SW480 (cell line): ENCODE results near the gene ERI3.

ENCODE experiments used
- DNase-seq: peaks from one replicate; pipeline ENCODE4 v3.0.0-alpha.2; 2016; ENCODE audit warnings: low spot score

The ERI3 gene

DNA sequence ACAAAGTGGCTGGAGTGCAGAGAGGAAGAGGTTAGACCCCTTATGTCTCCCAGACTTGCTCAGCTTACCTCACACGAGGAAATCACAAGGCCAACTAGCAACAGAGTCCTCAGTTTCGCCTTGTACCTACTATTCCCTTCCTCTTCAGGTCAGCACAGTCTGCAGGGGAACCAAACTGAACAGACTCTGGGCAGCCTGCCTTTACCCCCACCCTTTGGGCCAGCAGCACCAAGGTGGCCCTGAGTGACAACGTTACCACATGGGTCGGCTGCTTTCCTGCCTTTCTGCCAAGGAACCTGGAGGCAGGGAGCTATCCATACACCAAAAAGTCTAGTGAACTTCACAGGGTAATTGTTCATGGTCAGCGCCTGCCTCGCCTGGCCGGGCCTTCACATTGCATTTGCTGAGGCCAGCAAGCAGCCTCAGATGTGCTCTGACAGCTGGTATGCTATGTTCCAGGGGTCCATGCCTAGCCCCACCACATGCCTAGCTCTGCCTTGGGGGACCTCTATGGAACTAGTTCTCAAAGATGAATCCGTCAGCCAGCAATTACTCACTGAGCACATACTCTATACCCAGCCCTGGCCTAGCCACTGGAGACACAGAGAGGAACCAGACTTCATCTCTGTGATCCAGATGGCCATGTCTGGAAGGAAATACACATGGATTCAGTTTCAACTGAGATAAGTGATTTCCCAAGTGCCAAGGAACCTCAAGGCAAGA lies 72.2 kb downstream of the ERI3 start:
- no peak for DNase-seq

DNA sequence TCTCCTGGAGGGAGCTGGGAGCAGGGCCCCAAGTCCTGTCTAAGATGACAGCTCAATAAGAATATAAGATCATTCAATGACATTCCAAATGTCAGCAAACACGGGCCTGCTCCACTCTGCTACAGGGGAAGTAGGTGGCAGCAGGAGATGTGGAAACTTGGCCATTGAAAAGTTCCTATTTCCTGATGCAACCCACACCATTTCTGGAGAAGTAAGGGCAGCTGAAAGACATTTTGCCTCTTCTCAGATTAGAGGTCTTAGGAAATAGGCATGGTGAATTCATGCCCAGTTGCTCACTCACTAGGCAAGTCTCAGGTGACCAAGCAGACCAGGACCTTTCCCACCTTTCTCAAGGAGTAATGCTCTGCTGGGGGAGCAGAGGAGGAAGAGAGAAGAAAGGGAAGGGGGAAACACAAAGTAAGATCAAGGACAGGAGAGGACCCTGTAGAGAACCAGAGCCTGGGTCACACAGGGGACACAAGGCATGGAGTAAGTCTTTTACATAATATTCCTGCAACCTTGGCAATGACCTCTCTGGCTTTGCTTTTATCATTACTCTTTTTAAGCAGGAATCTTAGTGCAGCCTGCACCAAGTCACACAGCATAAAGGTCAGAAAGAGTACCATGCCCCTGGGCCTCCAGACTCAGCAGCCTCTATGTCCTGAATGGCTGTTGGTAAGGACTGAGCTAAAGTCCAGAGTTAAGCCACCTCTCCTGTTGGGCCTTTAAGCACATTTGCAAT lies 72.9 kb downstream of the ERI3 start:
- no peak for DNase-seq

DNA sequence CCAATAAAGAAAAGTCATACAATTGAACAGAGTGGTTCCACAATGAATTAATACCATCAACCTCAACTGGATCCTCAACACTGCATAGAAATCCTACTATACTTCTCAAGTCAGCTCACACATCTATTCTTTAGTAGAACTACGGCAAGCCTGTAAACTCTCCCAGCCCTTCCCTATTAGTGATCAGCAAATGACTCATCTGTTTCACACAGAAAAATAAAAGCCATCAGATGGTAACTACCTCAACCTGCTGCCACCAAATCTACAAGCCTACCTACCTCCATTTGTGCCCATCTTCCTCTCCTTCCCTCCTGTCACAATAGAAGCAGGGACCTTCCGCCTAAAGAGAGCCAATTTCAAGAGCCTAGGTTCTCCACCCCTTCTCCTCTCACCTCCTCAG lies 78.2 kb downstream of the ERI3 start:
- no peak for DNase-seq

DNA sequence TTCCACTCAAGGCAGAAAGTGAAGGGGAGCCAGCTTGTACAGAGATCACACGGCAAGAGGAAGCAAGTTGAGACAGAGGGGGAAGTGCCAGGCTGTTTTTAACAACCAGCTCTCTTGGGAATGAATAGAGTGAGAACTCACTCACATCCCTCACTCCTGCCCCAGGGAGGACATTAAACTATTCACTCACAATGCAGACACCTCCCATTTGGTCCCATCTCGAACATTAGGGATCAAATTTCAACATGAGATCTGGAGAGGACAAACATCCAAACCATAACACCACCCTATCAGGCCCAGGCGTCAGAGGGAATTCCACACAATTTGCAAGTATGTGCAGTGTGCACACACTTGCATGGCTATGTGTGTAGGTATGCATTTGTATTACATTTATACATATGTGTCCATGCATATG lies 79.1 kb downstream of the ERI3 start:
- no peak for DNase-seq

DNA sequence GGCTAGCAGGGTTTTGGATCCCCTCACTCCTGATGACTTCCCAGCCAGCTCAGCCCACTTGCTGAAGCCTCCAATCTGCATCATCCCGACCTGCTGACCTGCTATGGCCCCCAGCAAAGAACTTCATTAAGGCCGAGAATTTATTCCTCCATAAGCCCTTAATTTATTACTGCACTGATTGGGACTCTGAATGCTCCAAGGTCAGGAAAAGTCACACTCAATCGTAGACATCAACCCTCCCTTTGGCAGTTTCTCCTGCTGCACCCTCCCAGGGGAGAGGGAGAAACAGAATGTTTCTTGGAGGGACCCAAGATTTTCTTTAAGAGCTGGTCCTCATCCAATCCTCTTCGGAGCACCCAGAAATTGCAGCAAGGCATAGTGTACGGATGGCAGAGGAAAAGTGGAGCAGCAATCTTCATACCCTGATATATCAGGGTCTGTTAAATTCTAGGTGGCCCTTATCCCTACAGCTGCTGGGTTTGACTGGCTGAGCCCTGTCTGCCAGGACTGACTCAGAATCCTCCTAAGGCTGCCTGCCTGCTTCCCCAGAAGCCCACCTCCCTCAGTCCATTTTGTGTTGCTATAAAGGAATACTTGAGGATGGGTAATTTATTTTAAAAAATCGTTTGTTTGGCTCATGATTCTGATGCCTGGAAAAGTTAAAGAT lies 79.6 kb downstream of the ERI3 start:
- no peak for DNase-seq

DNA sequence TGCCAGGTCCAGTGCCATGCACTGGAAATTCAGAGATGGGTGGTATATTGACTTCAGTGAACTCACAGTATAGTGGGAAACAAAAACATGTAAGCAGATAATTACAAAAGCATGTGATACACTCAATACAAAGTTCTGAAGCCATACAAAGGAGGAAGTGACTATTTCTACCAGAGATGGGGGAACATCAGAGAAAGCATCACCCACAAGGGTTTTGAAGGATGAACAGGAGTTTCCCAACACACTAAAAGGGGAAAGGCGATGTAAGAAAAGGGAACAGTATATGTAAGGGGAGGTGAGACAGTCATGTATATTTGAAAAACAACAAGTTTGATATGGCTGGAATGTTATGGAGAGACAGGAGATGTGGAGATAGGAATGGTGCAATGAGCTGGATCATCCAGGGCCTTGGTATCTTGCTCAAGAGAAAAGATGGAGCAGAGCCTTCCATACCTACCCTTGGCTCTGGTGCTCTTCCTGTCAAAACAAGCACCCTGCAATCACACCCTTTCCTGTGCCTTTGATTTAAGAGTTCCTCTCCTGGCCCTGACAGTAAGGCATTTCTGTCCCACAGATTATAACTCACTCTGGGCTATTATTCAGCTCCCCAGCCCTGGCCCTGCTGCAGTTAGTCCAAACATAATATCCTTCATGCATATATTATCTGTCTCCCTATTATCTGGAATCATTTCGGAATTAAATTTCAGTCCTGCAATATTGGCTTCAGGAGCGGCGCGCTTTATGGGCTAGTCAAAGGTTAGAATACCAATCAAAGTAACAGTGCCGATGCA lies 81.3 kb downstream of the ERI3 start:
- no peak for DNase-seq

DNA sequence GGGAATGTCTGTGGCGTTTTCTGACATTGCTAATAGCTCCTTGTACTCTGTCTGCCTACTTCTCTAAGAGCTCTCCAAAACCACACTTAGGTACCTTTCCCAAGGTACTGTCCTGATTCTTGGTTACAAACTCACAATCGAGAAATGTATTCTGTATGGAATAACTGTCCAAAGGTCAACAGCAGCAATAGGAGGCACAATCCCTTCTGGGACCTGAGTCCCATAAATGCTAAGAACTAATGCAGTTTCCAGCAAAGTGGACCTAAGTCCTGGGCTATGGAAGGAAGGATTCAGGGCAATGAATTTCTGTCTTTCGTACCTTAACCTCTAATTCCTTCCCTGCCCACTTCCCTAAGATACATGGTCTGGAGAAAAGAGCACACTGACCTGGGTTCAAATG lies 82.1 kb downstream of the ERI3 start:
- no peak for DNase-seq

DNA sequence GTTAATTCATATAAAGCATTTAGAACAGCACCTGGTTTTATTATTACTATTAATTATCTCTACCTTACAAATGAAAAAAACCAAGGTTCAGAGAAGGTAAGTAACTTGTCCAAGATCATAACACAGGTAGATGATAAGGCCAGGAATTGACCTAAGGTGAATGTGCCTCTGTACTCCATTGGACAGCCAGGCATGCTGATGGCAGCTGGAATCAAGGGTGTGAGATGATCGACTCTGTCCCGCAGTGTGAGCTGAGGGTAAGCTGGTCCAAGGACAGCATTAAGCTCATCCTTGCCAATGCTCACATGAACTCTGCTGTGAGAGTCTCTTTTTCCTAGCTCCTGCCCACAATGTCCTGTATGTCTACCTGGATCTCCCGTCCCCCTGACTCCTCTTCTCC lies 83.4 kb downstream of the ERI3 start:
- no peak for DNase-seq

DNA sequence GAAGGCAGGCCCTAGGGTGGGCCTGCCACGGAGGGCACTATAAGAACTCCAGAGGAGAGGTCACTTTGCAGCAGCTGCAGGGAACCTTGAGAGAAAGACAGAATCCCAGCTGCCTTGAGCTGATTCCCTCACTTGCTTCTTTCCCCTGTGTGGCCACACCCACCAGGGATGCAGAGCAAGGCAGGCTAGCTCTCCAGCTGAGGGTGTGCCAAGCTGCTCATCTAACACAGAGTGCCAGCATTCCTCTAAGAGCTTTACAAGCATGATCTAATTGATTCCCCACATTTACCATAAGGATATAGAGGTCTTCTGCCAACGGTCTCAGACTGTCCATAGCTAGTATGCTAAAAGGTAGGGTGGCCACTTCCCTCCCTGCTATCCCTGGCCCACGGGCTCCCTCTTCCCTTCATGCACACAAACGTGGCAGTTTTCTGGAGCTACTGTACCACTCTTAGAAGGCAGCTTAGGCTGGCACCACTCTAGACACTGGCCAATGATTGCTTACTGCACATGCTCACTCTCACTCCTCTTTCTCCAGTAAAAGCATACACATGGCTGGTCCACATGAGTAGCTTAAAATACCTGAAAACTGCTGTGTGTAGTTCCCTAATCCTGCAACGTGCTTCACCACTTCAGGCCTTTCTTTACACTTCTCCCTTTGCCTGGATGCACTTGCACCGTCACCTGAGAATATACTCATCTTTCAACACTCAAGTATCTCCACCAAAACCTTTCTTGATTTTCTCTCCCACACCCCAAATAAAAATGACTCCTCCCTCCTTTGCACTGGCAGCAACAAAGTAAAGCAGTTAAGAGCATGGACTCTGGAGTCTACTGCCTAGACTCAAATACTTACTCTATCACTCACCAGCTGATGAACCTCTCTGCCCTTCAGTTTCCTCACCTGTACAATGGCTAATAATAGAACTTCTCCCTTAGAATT lies 84.1 kb downstream of the ERI3 start:
- DNase-seq = no peak

DNA sequence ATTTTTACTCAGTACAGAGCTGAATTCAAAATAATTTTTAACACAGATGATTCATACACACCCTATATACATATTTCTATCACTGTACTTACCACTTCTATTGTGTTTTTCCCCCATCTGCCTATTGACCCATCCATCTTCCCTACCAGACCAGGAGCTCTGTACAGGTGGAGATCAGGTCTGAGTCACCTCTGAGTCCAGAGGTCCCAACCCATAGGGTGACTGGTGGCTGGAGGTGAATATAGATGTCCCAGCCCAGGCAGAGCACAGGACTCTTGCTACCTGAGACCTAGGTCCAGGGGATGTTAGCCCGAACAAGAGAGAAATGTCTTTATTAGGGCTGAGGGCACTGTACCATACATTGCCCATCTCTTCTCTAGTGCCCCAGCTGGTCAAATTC lies 87.0 kb downstream of the ERI3 start:
- DNase-seq = no peak

DNA sequence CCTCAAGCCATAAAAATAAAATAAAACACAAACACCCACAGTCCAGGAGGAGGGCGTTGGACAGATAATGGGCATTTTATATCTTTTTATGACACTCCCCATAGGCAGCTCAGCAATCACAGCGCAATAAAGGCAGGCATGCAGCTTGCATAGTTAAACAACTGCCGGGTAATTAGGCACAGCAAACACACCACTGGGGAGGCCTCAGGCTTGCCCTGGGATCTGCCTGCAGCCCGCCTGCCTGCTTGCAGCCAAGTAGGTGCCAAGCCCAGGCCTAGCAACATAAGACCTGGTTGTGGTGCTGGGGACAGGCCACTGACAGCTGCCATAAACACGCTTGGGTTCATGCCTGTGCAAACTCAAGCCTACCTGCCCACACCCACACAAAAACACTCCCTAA lies 87.6 kb downstream of the ERI3 start:
- DNase-seq = no peak

DNA sequence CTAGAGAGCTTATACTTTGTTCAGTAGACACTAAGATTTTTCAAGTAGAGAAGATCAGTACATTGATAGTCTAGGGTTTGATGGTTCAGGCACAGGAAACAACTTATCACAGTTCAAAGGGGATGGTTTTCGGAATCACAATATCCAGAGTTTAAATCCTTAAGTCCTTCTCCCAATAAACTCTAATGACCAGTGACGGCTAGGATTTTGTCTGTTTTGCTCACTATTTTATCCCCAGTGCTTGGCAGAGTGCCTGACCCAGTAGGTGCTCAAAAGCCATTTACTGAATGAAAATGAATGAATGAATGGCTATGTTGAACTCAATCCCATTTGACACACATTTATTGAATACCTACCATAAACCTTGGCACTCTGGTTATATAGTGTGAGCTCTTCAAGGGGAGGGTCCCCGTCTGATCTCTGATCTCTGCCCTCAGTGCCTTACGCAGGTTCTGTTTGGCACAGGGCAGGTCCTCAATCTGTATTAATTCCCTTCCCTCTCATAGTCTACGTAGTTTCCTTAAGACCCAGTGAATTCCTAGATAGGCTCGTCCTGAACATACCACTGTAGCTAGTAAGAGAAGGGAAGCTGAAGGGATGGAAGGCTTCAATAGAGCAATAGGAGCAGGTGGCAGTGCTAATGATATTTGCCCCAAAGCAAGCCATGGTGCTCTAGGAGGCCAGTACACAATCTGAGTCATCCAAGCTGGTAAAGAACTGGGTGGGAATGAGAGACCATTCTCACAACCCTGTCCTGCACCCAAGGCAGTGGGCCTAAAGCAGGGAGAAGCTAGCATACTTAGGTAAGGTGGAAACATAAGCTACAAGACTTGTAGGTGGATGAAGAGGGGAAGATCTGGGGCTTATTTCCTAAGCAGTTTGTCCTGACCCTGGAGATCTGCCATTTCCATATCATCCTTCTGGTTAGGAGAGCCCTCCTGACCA lies 88.4 kb downstream of the ERI3 start:
- no peak for DNase-seq

DNA sequence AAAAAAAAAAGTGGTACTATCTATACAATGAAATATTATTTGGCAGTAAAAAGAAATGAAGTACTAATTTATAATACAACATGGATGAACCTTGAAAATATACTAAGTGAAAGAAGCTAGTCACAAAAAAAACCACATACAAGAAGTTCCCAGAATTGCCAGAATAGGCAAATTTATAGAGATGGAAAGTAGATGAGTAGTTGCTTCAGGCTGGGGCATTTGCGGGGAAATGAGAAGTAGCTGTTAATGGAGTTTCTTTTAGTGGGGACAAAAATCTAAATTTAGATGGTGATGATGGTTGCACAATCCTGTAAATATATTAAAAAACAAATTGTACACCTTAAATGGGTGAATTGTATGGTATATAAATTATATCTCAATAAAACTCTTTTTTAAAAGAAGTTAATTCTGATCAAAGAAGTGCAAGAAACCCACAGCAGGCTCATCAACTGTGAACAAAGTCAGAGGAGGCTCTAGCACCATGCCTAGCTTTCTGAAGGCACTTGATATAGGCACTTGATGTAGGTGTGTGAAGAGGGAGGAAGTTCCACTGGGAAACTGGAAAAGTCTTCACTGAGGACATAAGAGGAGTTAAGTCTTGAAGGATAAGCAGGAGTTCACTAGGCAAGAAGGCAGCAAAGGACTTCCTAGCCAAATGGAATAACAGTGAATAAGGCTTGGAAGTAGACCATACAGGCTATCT lies 89.2 kb downstream of the ERI3 start:
- DNase-seq = no peak

DNA sequence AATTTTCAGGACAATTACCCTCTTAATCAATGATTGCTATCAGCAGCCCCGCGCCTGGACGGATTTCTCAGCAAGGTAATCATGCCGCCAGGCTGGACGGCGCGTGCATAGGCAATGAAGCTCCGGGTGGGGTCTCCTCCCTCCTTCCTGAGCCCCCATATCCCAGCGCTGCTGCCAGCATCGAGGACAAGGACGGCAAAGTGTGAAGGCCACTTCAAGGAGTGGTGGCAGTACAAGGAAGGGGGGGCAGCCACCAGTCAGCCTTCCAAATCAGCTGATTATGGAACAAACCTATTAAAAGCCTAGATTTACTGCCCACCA lies 90.6 kb downstream of the ERI3 start:
- DNase-seq = no peak

DNA sequence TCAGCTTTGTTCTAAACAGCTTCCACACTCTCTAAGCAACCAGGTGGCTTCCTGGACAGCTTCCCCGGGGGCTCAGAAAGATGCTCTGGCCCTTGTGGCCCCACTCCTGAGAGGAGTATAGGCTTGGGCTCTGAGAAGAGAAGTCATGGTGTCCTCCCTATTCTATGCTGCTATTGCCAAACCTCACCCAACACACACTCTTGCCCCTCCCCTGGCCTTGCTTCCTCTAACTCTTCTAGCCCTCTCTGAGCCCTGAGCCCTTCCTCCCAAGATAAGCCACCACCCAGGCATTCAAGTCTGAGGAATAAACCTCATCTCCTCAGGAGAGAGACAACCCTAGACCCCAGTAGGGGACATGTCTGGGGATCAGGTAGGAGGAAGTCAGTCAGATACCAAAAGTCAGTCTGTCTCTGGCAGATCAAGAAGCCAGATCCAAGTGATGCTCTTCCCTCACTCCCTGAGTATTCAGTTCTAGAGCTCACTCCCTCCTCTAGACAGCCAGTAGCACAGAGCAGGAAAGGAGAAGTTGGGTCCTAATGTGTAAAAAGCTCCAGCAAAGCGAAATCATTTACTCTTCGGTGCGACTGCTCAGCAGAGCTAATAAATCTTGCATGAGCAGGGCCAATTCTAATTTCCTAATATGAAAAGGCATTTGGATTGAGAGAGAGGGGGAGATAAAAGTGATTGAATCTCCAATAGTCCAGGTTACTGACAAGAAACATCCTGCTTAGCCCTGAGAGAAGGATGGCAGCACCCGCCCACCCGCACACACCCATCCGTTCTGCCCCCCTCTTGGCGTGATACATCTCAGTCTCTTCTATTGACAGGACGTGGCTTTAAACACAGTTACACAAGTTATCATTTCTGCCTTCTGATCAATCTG lies 91.2 kb downstream of the ERI3 start:
- DNase-seq = no peak

DNA sequence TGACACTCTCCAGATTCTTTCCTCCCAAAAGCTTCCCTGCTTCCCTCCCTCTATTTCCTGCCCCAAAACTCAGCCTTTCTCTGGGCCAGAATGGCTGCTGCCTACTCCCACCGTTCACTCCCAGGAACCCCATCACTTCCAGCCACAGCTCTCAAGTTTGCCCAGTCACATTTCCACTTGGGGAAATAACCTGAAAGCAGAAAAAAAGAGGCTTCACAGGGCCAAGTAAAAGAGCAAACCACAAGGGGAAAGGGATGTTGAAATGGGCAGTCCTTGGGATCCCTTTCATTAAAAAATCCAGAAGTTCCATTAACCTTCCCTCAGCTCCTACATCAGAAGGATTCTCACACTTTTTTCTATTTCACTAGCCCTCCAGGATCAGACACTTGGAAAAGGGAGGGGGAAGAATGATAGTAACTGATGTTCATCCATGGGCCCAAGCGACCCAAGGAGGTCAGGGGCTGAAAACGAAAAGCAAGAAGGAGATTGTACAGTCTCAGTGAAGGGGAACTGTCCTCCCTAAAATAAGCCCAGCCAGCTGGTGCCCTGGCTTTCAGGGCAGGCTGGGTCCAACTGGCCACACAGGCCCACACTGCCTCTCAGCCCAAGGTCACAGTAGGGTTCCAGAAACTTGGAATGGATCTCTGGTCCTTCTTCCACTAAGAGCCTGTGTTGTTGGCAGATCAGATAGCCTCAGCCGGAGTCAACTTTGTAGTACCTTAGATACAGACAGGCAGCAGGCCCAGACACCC lies 92.1 kb downstream of the ERI3 start:
- DNase-seq = no peak

DNA sequence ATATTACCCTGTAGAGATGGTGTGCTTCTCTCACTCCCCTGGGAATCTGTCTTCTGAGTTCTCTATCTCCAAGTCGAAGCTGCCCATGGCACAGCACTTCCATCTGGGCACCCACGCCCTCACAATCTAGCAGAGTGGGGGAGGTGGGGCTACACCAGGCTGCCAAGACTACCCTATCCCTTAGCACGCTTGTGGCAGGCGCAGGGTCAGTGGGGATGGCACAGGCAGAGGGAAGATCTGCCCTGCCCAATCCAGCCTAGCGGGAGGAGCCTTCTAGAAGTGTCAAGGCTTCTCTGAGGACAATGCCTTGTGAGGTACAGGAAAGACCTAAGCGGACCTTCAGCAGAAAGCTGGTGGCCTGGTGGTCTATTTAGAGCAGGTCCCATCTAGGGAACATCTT lies 92.6 kb downstream of the ERI3 start:
- no peak for DNase-seq

DNA sequence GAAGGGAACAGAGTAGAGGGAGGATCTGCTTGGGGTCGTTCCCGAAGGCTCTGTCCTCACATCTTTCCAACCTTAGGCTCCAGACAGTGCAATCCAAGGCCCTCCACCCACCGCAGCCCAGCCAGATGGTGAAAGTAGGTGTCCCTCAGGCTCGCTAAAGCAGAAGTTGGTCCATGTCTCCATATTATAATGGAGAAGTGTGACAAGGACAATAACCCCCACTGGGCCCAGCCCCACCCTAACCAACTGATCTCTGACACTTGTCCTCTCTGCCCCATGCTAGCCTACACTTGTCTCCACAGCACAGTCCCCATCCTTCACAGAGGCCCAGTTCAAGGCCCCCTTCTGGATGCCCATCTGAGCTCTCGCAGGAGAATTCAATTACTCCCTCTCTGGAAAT lies 93.1 kb downstream of the ERI3 start:
- DNase-seq = no peak
